Measurements from ENCODE around the gene ADPRHL1. TPM values are rescaled to one million over a fixed set of nuclear protein-coding genes. Genes with fewer than 3 reads are reported as not detected.

The ADPRHL1 gene
- total and polyA plus RNA-seq, 2 donors (not counting 3 experiments of a cell fraction or from before 2014, with no cell fraction given), result 0.52 to 0.97 TPM

DNA sequence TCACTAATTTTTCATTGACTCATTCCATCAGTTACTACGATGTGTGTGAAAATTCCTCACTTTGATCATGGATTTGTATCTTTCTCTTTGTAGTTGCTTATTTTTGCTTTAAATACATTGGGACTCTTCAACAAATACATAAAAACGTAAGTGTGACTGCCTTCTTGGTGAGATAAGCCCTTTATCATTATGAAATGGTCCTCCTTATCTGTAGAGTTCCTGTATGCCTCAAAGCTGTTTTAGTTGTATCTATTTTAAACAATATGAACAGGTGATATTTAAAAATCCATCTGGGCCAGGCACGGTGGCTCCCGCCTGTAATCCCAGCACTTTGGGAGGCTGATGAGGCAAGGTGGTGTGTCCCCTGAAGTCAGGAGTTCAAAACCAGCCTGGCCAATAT lies 25.9 kb upstream of the ADPRHL1 start:
- no peaks in the 10 kb centered on the region for H4K20me1 ChIP-seq (replicated peaks; ENCODE audit: control insufficient read depth, extremely low read depth, insufficient read depth, low read length)
- no peak overlapping the region for H3K9ac ChIP-seq (replicated peaks; ENCODE audit: extremely low read depth, insufficient read depth, low read length)
- DNase-seq (ENCODE audit: low read depth, low spot score) (no peak), FAIRE-seq (no peak)
- H3K4me1 ChIP-seq (ENCODE audit: control insufficient read depth, extremely low read depth, insufficient read depth, low read length), result no peaks in the 10 kb centered on the region
- intact Hi-C loops (cut with micrococcal nuclease), result no loop called here
- ChIA-PET POLR2A (no interaction called here), CTCF (no interaction called here)
- peaks cover 8% of the 10 kb centered on the region for H3K79me2 ChIP-seq (ENCODE audit: control insufficient read depth, insufficient read depth, low read length)
- peaks cover 5 to 14% of the 10 kb centered on the region in 2 experiments for H3K36me3 ChIP-seq (ENCODE audit: control insufficient read depth in 2 of 2, extremely low read depth in 1 of 2, insufficient read depth in 2 of 2, low read length in 2 of 2)
- no TSS peak for BruUV-seq (replicated peaks)
- no peak overlapping the region for H3K4me3 ChIP-seq (replicated peaks in 1 of 3; ENCODE audit: insufficient read depth in 1 of 3, low read depth in 1 of 3, low read length in 3 of 3)
- no peaks in the 10 kb centered on the region for H3K9me1 ChIP-seq (replicated peaks; ENCODE audit: control insufficient read depth, extremely low read depth, insufficient read depth, low read length)
- no peak overlapping the region for H3K4me2 ChIP-seq (ENCODE audit: insufficient read depth, low read length)
- H3K27me3 ChIP-seq (ENCODE audit: control insufficient read depth in 2 of 2, insufficient read depth in 2 of 2, low read length in 2 of 2), result no peaks in the 10 kb centered on the region
- no peaks in the 10 kb centered on the region for H3K9me3 ChIP-seq (replicated peaks; ENCODE audit: control insufficient read depth, insufficient read depth, low read length)
- H3K27ac ChIP-seq (ENCODE audit: insufficient read depth, low read depth, low read length), result no peak overlapping the region
- H2AFZ ChIP-seq (ENCODE audit: low read depth, low read length), result no peak overlapping the region
- dilution Hi-C loops (cut with MboI; ENCODE audit: extremely low pct_ligation_motif_present, low sequenced_read_pairs), result no loop called here
- TF ChIP-seq MYC (IDR thresholded peaks at IDR 0.05; ENCODE audit: low read depth, low read length) (no peak), FOS (IDR thresholded peaks at IDR 0.05; ENCODE audit: borderline replicate concordance, insufficient read depth, low read length) (no peak), EZH2 (IDR thresholded peaks at IDR 0.05; ENCODE audit: borderline replicate concordance, low read depth, low read length, severe bottlenecking) (no peak), POLR2A (IDR thresholded peaks at IDR 0.05; ENCODE audit: low read depth, low read length) (no peak), JUN (IDR thresholded peaks at IDR 0.05; ENCODE audit: borderline replicate concordance, insufficient read depth, insufficient read length, low read depth) (no peak), CTCF (IDR thresholded peaks at IDR 0.05; ENCODE audit: extremely low read depth in 1 of 2, insufficient read depth in 1 of 2, low read depth in 1 of 2, low read length in 2 of 2) (no peak), POLR2AphosphoS5 (IDR thresholded peaks at IDR 0.05; ENCODE audit: insufficient read depth, low read depth, low read length) (no peak), GATA2 (IDR thresholded peaks at IDR 0.05; ENCODE audit: insufficient read depth, insufficient read length, low read depth, low read length) (no peak)
- TF ChIP-seq, protein P1, sequence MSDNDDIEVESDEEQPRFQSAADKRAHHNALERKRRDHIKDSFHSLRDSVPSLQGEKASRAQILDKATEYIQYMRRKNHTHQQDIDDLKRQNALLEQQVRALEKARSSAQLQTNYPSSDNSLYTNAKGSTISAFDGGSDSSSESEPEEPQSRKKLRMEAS (IDR thresholded peaks at IDR 0.05; ENCODE audit: insufficient read depth, insufficient read length), result no peak

Data from endothelial cell of umbilical vein (primary cell).